NT2/D1 (cell line): ENCODE measurements around the gene P2RY6.

Experiments
- SUZ12 ChIP-seq: IDR thresholded peaks from 2 replicates; pipeline ENCODE4 v1.6.1; 2011; ENCODE audit not compliant: insufficient read length, insufficient read depth; ENCODE audit errors: extremely low read depth
- YY1 ChIP-seq: IDR thresholded peaks from 2 replicates; pipeline ENCODE4 v1.6.1; 2011; ENCODE audit not compliant: insufficient read length, insufficient read depth
- ZNF274 ChIP-seq: IDR thresholded peaks from 2 replicates; pipeline ENCODE4 v1.6.1; 2011; ENCODE audit warnings: mild to moderate bottlenecking, low read depth, low read length

GRCh38 chr11:73249304-73249703 is 22.8 kb upstream of the P2RY6 start:
- TF ChIP-seq YY1 (no peak), ZNF274 (no peak), SUZ12 (no peak)
